GM21825 (cell line): ENCODE measurements around the gene RAPGEF2.

ENCODE experiments used
- ATAC-seq: cut with Tn5 transposase; IDR thresholded peaks from one replicate; pipeline ENCODE4 v1.9.1; 2021; ENCODE audit warnings: mild to moderate bottlenecking, moderate library complexity; ENCODE audit not compliant: unreplicated experiment

The RAPGEF2 gene

GRCh38 chr4:159269956-159270355, 167.1 kb downstream of the RAPGEF2 start:
- ATAC-seq, result no peak

DNA sequence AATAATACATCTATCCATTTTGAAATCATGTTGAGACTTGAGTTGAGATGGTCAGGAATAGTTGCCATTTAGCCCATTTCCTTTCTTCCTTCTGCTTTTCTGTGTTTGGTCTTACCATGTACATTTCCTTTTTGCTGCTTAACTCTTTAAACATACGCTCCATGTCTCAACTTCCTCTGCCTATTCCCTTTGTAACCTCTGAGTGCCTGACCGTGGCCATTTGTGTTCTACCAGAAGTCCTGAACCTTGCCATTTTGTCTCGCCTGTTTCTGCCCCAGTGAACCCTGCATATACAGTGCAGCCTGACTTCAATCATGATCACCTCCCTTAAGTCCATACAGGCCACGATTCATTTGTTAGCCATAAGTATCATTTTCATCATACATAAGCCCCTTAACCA, 169.0 kb downstream of the RAPGEF2 start:
- ATAC-seq, result no peak

DNA sequence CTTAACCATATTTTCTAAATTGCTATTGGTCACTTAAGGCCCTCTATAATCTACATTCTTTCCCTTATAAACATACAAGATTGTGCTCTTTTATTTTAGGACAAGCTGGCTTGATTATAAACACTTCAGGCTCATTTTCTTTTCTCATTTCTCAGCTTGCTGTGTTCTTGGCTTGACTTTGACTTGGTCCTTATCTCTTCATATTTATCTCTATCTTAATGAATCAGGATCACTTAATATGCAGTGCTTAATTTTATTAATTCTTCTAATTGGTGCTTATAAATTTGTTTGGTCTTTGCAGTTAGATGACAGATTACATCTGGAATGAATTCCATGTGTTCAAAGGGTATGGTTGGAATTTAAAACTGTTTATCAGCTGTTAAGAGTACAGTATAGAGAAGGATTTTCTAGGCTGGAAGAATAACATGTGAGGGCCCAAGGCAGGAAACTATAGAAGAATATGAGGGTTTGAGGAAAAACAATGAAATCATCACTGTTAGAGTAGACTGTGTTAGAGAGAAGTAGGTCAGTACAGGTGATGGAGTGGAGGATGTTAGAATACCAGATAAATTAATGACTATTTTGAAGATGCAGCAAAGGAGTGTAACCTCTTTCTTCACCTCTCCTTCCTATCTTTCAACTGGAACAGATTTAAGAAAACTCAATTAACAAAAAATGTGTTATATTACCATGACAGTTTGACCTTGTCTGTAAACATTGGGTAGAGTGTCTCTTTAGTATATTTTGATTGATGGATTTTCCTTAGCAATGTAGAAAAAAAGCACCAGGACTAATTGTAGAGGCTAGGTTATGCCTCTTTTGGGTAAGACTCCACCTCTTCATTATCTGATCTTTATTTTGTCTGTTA, 169.6 kb downstream of the RAPGEF2 start:
- no peak for ATAC-seq

DNA sequence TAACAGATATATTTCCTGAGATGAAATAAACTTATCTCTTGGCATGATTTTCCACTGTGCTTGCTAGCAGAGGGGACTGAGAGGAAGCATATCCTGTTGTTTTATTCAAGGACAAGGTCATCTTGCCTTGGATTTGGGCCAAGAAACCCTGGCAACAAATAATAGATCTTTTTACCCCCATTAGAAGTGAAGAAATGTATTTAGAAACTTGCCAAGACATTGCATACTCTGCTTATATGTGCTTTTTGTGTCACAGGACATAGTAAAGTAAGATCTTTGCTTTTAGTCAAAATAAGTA, 170.2 kb downstream of the RAPGEF2 start:
- ATAC-seq, result no peak

DNA sequence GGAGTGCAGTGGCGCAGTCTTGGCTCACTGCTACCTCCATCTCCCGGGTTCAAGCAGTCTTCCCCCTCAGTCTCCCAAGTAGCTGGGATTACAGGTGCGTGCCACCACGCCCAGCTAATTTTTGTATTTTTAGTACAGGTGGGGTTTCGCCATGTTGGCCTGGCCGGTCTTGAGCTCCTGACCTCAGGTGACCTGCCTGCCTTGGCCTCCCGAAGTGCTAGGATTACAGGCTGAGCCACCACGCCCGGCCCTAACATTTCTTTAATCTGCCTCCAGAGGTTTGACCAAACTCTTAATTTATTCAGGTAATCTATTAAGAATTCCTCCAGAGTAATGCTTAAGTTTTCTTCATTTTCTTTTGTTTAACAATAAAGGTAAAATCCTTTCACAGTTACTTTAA, 171.0 kb downstream of the RAPGEF2 start:
- no peak for ATAC-seq

GRCh38 chr4:159278399-159278798, 175.5 kb downstream of the RAPGEF2 start:
- ATAC-seq, result no peak

DNA sequence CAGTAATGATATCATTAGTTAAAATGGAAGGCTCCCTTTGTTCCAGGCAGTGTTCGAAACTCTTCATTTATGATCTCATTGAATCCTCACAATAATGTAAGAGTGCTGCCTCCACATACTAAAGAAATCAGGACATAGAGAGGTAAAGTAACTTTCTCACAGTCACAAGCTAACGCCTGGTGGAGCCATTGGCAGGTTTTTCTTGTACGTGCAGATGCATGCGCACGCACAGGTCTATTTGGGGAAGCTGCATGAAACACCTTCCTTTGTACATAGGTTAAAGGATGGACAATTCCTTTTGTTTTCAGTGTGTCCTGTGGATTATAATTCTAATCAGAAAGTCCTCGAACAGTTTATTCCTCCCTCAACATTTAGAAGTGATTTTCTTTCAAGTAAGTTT, 176.2 kb downstream of the RAPGEF2 start:
- ATAC-seq, result no peak

GRCh38 chr4:159280442-159281172, 177.7 kb downstream of the RAPGEF2 start:
- ATAC-seq, result no peak

DNA sequence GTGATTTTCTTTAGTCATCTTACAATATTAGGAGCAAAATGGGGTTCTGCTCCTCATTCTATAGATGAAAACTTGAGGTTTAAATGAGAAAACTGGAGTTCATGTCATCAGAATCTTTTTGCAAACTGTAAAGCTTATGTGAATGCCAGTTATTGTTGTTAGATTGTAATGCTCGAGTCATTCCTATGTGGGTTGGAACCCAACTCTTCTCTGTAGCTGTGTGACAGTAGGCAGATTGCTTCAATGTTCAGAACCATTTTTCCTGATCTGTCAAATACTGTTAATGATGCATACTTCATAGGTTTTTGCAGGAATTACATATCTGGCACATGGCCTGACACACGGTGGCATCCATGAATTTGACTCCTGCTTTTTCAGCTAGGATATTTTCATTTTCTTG, 178.9 kb downstream of the RAPGEF2 start:
- no peak for ATAC-seq

DNA sequence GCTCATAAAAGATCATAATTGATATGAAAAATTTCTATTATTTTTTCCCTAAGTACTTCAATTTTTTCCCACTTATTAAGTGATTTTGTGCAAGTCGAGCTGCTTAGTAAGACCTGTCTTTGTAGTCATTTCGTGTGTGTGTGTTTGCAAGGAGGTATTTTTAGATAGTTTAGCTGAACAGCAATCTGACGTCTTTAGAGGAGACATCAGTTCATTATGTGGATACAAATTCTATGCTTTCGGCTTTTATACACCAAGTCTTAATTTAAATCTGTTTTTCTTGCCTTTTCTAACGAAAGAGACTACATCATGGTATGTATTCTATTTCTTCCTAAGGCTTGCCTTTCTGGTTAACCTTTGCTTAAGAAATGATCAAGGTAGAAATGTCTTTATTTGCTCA, 179.4 kb downstream of the RAPGEF2 start:
- ATAC-seq, result no peak

GRCh38 chr4:159282944-159283343, 180.1 kb downstream of the RAPGEF2 start:
- ATAC-seq, result no peak

- ATAC-seq, result no peak
Observed at GRCh38 chr4:159283696-159284095, 180.8 kb downstream of the RAPGEF2 start.

- no peak for ATAC-seq
Observed at GRCh38 chr4:159284113-159284512, 181.2 kb downstream of the RAPGEF2 start.

GRCh38 chr4:159284733-159285132, 181.9 kb downstream of the RAPGEF2 start:
- ATAC-seq, result no peak

DNA sequence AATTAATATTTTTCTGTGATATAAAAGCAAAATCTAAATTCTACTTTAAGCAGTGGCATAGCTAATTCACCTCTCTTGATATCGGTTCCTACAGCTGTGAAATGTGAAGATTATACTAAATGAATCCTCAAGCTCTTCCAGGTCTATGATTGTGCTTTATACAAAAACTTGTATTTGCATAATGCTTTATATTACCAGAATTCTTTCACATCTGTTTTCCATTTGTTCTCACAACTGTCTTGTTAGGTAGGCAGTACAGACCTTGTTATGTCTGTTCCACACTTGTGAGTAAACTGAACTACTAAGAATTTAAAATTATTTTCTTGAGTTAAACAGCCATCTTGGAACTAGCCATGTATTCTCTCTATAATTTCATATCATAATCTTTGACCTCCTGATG, 184.9 kb downstream of the RAPGEF2 start:
- ATAC-seq, result no peak

GRCh38 chr4:159289682-159290081, 186.8 kb downstream of the RAPGEF2 start:
- no peak for ATAC-seq

- no peak for ATAC-seq
Observed at GRCh38 chr4:159290321-159291030, 187.6 kb downstream of the RAPGEF2 start.

GRCh38 chr4:159291176-159291575, 188.3 kb downstream of the RAPGEF2 start:
- ATAC-seq, result no peak

DNA sequence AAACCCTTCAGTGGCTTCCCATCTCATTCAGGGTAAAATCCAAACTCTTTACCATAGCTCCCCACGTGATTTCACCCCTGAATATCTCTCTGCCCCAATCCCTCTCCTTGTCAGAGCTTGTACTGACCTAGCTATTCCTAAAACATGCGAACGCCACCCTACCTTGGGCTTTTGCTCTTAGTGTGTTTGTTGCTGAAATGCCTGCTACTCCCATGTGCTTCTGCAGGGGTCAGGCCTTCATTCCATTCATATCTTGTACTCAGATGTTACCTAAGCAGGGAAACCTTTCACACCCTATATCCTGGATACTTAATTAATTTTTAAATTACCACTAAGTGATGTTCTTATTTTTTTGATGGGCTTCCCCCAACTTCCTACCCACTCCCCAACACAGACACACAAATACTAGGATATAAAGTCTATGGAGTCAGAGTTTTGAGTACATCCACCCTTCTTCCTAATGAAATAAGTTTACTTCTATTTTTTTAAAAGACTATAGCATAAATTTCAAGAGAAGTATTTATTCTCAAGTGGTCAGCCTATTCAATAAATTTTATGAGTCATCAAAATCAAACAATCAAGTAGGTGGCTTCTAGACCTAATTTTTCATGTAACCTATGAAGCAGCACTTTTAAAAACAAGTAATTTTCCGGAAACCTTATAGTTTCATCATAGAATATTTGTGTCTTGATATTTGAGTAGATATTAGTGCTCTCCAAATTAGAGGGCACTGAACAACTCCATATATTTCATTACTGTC, 189.4 kb downstream of the RAPGEF2 start:
- no peak for ATAC-seq

GRCh38 chr4:159293811-159294515, 191.1 kb downstream of the RAPGEF2 start:
- ATAC-seq, result no peak
